GM12873 (cell line): ENCODE data around the gene ELF3.

Experiments used
- CTCF ChIP-seq: IDR thresholded peaks from 2 replicates; pipeline ENCODE4 v1.5.1; 2012; ENCODE audit warnings: low read depth, mild to moderate bottlenecking, moderate library complexity, low read length, control low read depth; ENCODE audit not compliant: insufficient read depth; ENCODE audit errors: missing control alignments

ELF3 gene

DNA sequence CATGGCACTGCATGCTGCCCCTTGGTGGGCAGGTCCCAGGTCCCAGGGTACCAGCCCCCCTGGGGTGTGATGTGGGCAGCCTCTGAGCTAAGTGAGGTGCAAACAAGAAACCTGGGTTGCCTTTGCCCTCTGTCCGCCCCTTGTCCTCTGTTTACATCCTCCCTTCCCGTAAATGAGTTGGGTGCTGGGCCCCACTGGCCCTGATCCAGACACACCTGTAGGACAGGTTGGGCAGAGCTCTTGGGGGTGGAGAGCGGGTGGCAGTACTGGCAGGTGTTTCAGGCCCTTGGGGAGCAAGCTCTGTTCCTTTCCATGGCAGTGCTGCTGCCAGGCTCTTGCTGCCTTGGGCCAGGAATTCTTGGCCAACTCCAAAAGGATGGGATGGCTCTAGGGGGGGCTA lies 35.8 kb downstream of the ELF3 start:
- no peak for TF ChIP-seq CTCF

DNA sequence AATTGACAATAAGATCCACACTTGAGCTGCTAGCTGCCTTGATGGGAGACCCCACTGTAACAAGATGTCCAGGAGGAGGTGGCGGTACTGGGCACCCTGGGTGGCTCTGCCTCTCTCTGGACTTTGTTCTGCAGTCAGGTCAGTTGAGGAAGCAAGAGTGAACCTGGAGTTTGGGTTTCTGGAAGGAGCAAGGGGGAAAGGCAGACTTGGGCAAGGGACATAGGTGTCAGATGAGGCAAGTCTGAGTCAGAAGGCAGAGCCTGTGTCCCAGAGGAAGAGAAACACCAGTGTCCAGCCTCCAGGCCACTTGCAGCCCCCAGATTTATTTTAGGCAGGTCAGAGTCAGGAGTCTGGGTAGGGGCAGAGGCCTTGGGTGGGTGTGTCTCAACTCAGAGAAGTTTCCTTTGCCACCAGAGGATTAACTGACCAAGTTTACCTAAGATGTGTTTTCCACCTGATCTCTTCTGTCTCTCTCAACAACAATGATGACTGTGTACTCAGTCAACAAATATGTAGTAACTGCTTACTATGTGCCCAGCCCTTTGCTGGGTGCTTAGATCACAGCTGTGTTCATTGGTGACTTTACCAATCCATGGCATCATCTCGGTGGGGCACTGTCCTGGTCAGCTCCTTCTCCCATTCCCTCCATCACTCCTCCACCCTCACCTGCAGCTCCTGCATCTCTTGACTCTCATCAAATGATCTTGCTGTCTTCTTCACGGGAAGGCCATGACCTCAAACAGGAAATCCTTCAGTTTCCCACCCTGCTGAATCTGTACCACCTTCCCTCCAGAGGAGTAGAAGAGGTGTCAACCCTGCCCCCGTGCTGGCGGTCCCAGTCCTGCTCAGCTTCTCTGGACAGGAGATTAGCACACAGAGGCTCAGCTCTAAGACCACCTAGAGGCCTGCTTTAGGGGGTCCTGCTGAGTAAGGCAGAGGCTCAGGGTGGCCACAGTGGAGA lies 36.6 kb downstream of the ELF3 start:
- no peak for TF ChIP-seq CTCF

- TF ChIP-seq CTCF, result no peak
Observed at GRCh38 chr1:202047977-202048376, 37.6 kb downstream of the ELF3 start.

GRCh38 chr1:202049129-202049528 lies 38.7 kb downstream of the ELF3 start:
- no peak for TF ChIP-seq CTCF

- TF ChIP-seq CTCF, result no peak
Observed at GRCh38 chr1:202054094-202054493, 43.7 kb downstream of the ELF3 start.

DNA sequence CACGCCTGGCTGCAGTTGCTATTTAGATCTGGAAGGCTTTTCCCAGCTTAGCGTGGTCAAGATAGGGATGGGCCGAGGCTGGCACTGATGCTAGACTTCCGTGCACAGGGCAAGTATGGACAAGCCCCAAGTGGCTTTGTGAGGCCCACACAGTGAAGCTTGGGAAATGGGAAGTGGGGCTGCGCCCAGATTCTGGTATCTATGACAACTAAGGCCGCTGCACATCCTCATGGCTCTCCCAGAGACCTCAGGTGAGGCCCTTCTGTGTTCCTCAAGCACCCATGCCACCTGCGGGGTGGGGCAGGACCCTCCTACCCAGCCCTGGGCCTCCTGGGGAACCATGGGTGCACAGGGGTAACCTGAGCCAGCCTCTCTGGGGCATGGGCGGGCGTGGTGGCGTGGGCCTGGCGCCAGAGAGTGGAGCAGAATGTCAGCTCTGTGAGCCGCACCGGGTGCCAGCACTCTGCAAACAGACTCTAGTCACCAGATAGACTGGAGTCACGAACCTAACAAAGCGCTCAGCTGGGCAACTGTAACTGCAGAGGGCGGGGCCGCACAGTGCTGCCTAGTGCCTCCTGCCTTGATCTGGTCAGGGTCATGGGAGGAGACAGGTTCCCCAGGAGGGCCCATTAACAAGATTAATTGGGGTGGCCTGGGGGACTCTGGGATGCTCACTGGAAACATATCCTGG lies 46.4 kb downstream of the ELF3 start:
- TF ChIP-seq CTCF, result no peak
